Measurements from ENCODE around the gene LAIR1. TPM values are rescaled to one million over a fixed set of nuclear protein-coding genes. Genes with fewer than 3 reads are reported as not detected.

The LAIR1 gene
- total RNA-seq, 4 donors from 2014 or later: 4.8 to 22.5 (median 8.3) TPM

GRCh38 chr19:54310543-54310942, 54.2 kb downstream of the LAIR1 start:
- TF ChIP-seq POLR2AphosphoS5 (IDR thresholded peaks at IDR 0.05) (no peak), EP300 (IDR thresholded peaks at IDR 0.05) (no peak)

DNA sequence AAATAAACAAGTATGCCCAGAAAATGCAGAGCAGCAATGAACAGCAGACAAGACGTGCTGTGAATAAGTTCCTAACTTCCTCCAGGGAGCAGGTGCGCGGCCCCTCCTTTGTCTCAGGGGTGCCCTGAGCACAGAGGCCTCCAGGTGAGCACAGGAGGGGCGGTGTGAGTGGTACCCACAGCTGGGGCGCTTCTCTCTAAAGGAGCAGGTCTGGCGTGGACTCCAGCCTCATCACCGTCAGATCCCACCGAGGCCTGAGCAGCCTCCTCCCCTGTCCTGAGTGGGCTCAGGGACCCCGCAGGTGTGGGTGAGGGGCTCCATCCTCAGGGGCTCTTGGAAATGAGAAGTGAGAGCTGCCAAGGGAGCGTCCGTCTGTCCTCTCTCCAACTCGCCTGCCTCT, 54.9 kb downstream of the LAIR1 start:
- H3K9me3 ChIP-seq: no peaks in the 10 kb centered on the region
- no peak overlapping the region for H3K4me3 ChIP-seq
- no peak for ATAC-seq
- no peak overlapping the region for H3K27ac ChIP-seq
- no peaks in the 10 kb centered on the region for H3K4me1 ChIP-seq
- TF ChIP-seq POLR2A (IDR thresholded peaks at IDR 0.05) (no peak), EP300 (IDR thresholded peaks at IDR 0.05) (no peak), POLR2AphosphoS5 (IDR thresholded peaks at IDR 0.05) (no peak)
- TF ChIP-seq, protein P1, sequence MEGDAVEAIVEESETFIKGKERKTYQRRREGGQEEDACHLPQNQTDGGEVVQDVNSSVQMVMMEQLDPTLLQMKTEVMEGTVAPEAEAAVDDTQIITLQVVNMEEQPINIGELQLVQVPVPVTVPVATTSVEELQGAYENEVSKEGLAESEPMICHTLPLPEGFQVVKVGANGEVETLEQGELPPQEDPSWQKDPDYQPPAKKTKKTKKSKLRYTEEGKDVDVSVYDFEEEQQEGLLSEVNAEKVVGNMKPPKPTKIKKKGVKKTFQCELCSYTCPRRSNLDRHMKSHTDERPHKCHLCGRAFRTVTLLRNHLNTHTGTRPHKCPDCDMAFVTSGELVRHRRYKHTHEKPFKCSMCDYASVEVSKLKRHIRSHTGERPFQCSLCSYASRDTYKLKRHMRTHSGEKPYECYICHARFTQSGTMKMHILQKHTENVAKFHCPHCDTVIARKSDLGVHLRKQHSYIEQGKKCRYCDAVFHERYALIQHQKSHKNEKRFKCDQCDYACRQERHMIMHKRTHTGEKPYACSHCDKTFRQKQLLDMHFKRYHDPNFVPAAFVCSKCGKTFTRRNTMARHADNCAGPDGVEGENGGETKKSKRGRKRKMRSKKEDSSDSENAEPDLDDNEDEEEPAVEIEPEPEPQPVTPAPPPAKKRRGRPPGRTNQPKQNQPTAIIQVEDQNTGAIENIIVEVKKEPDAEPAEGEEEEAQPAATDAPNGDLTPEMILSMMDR (IDR thresholded peaks at IDR 0.05): no peak
- no peaks in the 10 kb centered on the region for H3K36me3 ChIP-seq
- peaks cover 72% of the 10 kb centered on the region for H3K27me3 ChIP-seq
- 47 to 62% methylated on average over 3 to 9 of the region's 12 CpGs for WGBS, 2 donors (ENCODE audit: low coverage in 1 of 2)

More at GRCh38 chr19:54310543-54310942, 54.2 kb downstream of the LAIR1 start:
- Histone ChIP-seq H3K4me1 (no peaks in the 10 kb centered on the region), H3K4me3 (no peak overlapping the region), H3K36me3 (no peaks in the 10 kb centered on the region), H3K9me3 (no peaks in the 10 kb centered on the region), H3K27ac (no peak overlapping the region), H3K27me3 (peaks cover 71% of the 10 kb centered on the region)
- ATAC-seq: no peak
- 65% methylated on average over 2 of the region's 5 CpGs; no CpG with 5 or more reads in 1 of the 2 donors for WGBS, 2 donors (ENCODE audit: low coverage in 1 of 2)

DNA sequence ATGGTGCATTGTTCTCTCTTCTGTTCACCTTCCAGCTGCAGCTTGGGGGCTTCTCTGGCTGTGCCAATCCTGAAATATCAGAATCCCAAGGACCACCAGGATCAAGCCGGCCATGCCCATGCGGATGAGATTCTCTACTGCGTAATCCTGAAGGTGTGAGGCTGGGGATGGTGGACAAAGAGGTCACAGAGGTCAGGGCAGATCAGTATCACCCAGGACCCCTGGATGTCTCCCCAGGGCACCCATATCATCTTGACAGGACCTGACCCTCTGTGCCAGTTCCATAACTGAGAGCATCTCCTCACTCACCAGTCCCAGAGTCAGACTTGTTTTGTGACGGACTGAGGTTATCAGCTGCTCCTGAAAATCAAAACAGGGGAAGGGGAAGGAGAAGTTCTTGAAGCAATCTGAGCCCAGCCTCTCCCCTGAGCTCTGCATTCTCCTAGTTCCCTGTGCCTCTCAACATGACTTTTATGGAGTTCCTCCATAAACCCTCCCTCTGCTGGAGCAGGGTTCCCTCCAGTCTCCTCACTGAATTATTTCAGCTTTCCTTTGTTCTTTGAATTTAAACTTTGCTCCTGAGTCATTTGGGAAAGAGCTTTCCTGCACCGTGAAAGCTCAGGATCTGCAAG, 57.2 kb downstream of the LAIR1 start:
- Histone ChIP-seq H3K4me1 (no peaks in the 10 kb centered on the region), H3K27me3 (peaks cover 58% of the 10 kb centered on the region), H3K9me3 (no peaks in the 10 kb centered on the region), H3K4me3 (no peak overlapping the region), H3K36me3 (no peaks in the 10 kb centered on the region), H3K27ac (no peak overlapping the region)
- WGBS, 2 donors (ENCODE audit: low coverage in 1 of 2): 50 to 82% methylated on average over 1 of the region's 5 CpGs
- no peak for ATAC-seq
- TF ChIP-seq POLR2AphosphoS5 (IDR thresholded peaks at IDR 0.05) (no peak), POLR2A (IDR thresholded peaks at IDR 0.05) (no peak), EP300 (IDR thresholded peaks at IDR 0.05) (no peak)
- TF ChIP-seq, protein P1 (IDR thresholded peaks at IDR 0.05): no peak

- TF ChIP-seq POLR2A (IDR thresholded peaks at IDR 0.05): no peak
- TF ChIP-seq, protein P1 (IDR thresholded peaks at IDR 0.05): no peak
- TF ChIP-seq EP300 (IDR thresholded peaks at IDR 0.05): no peak
- TF ChIP-seq POLR2AphosphoS5 (IDR thresholded peaks at IDR 0.05): no peak
Measured at GRCh38 chr19:54305141-54305540, 59.6 kb downstream of the LAIR1 start.

GRCh38 chr19:54302257-54302656, 62.5 kb downstream of the LAIR1 start:
- no peak for TF ChIP-seq POLR2AphosphoS5 (IDR thresholded peaks at IDR 0.05)
- no peak for TF ChIP-seq POLR2A (IDR thresholded peaks at IDR 0.05)
- TF ChIP-seq, protein P1 (IDR thresholded peaks at IDR 0.05): no peak
- no peak for TF ChIP-seq EP300 (IDR thresholded peaks at IDR 0.05)
- Histone ChIP-seq H3K4me3 (no peak overlapping the region), H3K9me3 (no peaks in the 10 kb centered on the region), H3K27me3 (peaks cover 55% of the 10 kb centered on the region), H3K4me1 (no peaks in the 10 kb centered on the region), H3K27ac (no peak overlapping the region), H3K36me3 (no peaks in the 10 kb centered on the region)
- 60 to 68% methylated on average over 1 to 4 of the region's 4 CpGs for WGBS, 2 donors (ENCODE audit: low coverage in 1 of 2)
- ATAC-seq: no peak

More at GRCh38 chr19:54305141-54305540, 59.6 kb downstream of the LAIR1 start:
- Histone ChIP-seq H3K4me3 (no peak overlapping the region), H3K36me3 (no peaks in the 10 kb centered on the region), H3K27ac (no peak overlapping the region), H3K9me3 (no peaks in the 10 kb centered on the region), H3K27me3 (peaks cover 44% of the 10 kb centered on the region), H3K4me1 (no peaks in the 10 kb centered on the region)
- ATAC-seq: no peak
- WGBS, 2 donors (ENCODE audit: low coverage in 1 of 2): no CpG with 5 or more reads among the region's 1 CpG

Other genes with a start within 250 kb of the LAIR1 start
- 10 to 100 TPM; 12.5 to 20.9 (median 15.2) TPM for gene TFPT, start 249.3 kb downstream of the LAIR1 start, total RNA-seq
- gene PRPF31, start 249.2 kb downstream of the LAIR1 start, total RNA-seq: 10 to 100 TPM; 51.6 to 67.1 (median 53.8) TPM
- gene CNOT3, start 227.2 kb downstream of the LAIR1 start, total RNA-seq: 10 to 100 TPM; 14.7 to 32.4 (median 23.1) TPM
- gene LENG1, start 205.2 kb downstream of the LAIR1 start, total RNA-seq: 10 to 100 TPM in 3 of 4 donors, 1 to 10 TPM in 1; 8.2 to 12.8 (median 11.1) TPM
- gene TMC4, start 191.8 kb downstream of the LAIR1 start, total RNA-seq: 1 to 10 TPM in 1 of 4 donors, under 1 TPM in 2, not detected in 1; 0.16 to 3.1 (median 0.31) TPM
- 10 to 100 TPM; 28.4 to 64.3 (median 36.5) TPM for gene MBOAT7, start 175.4 kb downstream of the LAIR1 start, total RNA-seq
- 10 to 100 TPM; 57.4 to 73.2 (median 69.8) TPM for gene TSEN34, start 173.6 kb downstream of the LAIR1 start, total RNA-seq
- 1,000 to 10,000 TPM; 1,142 to 2,786 (median 1,584) TPM for gene RPS9, start 164.1 kb downstream of the LAIR1 start, total RNA-seq
- gene LILRB3, start 141.9 kb downstream of the LAIR1 start, total RNA-seq: 10 to 100 TPM in 3 of 4 donors, 1 to 10 TPM in 1; 6.8 to 29.9 (median 21.3) TPM
- gene LILRA6, start 122.1 kb downstream of the LAIR1 start, total RNA-seq: 1 to 10 TPM in 3 of 4 donors, under 1 TPM in 1; 0.31 to 4.2 (median 2.2) TPM
- 10 to 100 TPM; 12.5 to 17.5 (median 15.1) TPM for gene LILRB5, start 107.7 kb downstream of the LAIR1 start, total RNA-seq
- gene LILRB2, start 83.8 kb downstream of the LAIR1 start, total RNA-seq: 1 to 10 TPM in 3 of 4 donors, under 1 TPM in 1; 0.93 to 5.0 (median 1.9) TPM
- 1 to 10 TPM in 3 of 4 donors, not detected in 1; 2.7 to 8.6 (median 2.8) TPM for gene LILRA5, start 51.8 kb downstream of the LAIR1 start, total RNA-seq
- gene LILRA4, start 25.8 kb downstream of the LAIR1 start, total RNA-seq: not detected
- 10 to 100 TPM in 1 of 4 donors, 1 to 10 TPM in 3; 1.2 to 19.8 (median 5.5) TPM for gene TTYH1, start 50.5 kb upstream of the LAIR1 start, total RNA-seq
- 100 to 1,000 TPM in 2 of 4 donors, 10 to 100 TPM in 2; 25.4 to 215 (median 80.9) TPM for gene LENG8, start 84.3 kb upstream of the LAIR1 start, total RNA-seq
- gene LENG9, start 98.8 kb upstream of the LAIR1 start, total RNA-seq: 1 to 10 TPM; 2.6 to 9.1 (median 4.5) TPM
- gene CDC42EP5, start 108.4 kb upstream of the LAIR1 start, total RNA-seq: 10 to 100 TPM in 3 of 4 donors, 1 to 10 TPM in 1; 4.2 to 24.1 (median 12.8) TPM
- gene LAIR2, start 137.9 kb upstream of the LAIR1 start, total RNA-seq: not detected
- 1 to 10 TPM in 2 of 4 donors, under 1 TPM in 2; 0.47 to 2.4 (median 1.5) TPM for gene LILRA2, start 208.9 kb upstream of the LAIR1 start, total RNA-seq
- under 1 TPM in 2 of 4 donors, not detected in 2; 0.85 to 0.94 TPM for gene LILRA1, start 228.7 kb upstream of the LAIR1 start, total RNA-seq